SH-SY5Y (cell line): ENCODE results near the gene SLC2A8.

Experiments
- GATA2 ChIP-seq: IDR thresholded peaks from 2 replicates; pipeline ENCODE4 v1.6.1; 2011; ENCODE audit warnings: mild to moderate bottlenecking, low read depth, low read length
- GATA3 ChIP-seq: IDR thresholded peaks from 2 replicates; pipeline ENCODE4 v1.6.1; 2011; ENCODE audit warnings: low read depth, mild to moderate bottlenecking, low read length, moderate library complexity

GRCh38 chr9:127415141-127415540 is 18.2 kb downstream of the SLC2A8 start:
- TF ChIP-seq GATA2 (no peak), GATA3 (no peak)
